HepG2 (cell line): ENCODE results near the gene ZNRF3. TPM values are rescaled to one million over a fixed set of nuclear protein-coding genes. Genes with fewer than 3 reads are reported as not detected.

Experiments used
- ATAD3A ChIP-seq: sonication (generic); formaldehyde crosslinking; IDR thresholded peaks from 2 replicates; pipeline ENCODE4 v1.4.0; 2020; ENCODE audit warnings: missing genetic modification reagents
- CBX2 ChIP-seq, 2 experiments: fragments of 200-600 bp in 1 of 2; sonication (generic); formaldehyde crosslinking in 1 of 2; IDR thresholded peaks; 2 replicates each; pipeline versions ENCODE4 v1.7.0 to v1.8.1; 2018 to 2022; ENCODE audit warnings: low read depth in 2 of 2, low read length in 1 of 2, mild to moderate bottlenecking in 1 of 2, missing genetic modification reagents in 1 of 2
- FOXO1 ChIP-seq: sonication (generic); formaldehyde crosslinking; IDR thresholded peaks from 2 replicates; pipeline ENCODE4 v1.4.0; 2020; ENCODE audit warnings: missing genetic modification reagents
- LCORL ChIP-seq, 2 experiments: fragments of 450-650 bp in 1 of 2; sonication (generic) in 1 of 2; formaldehyde crosslinking in 1 of 2; IDR thresholded peaks; 2 replicates each; pipeline versions ENCODE4 v1.5.0 to v1.6.1; 2017 to 2020; ENCODE audit warnings: antibody characterized with exemption in 1 of 2, missing genetic modification reagents in 1 of 2
- MEF2D ChIP-seq: sonication (generic); formaldehyde crosslinking; IDR thresholded peaks from 2 replicates; pipeline ENCODE4 v1.5.1; 2020; ENCODE audit warnings: mild to moderate bottlenecking, missing genetic modification reagents
- PCBP1 ChIP-seq: fragments of 200-400 bp; formaldehyde crosslinking; IDR thresholded peaks from 2 replicates; pipeline ENCODE4 v1.6.1; 2017; ENCODE audit warnings: mild to moderate bottlenecking, low read depth, low read length, borderline replicate concordance
- POGZ ChIP-seq: sonication (generic); formaldehyde crosslinking; IDR thresholded peaks from 2 replicates; pipeline ENCODE4 v1.4.0; 2020; ENCODE audit warnings: mild to moderate bottlenecking, missing genetic modification reagents
- POLR2A ChIP-seq, 2 experiments: IDR thresholded peaks; 2 replicates each; pipeline ENCODE4 v1.6.1; 2011; ENCODE audit warnings: low read depth in 2 of 2, low read length in 2 of 2, mild to moderate bottlenecking in 1 of 2, moderate library complexity in 1 of 2; ENCODE audit not compliant: insufficient read depth in 1 of 2
- POLR2AphosphoS2 ChIP-seq: IDR thresholded peaks from 2 replicates; pipeline ENCODE4 v1.6.1; 2011; ENCODE audit warnings: low read depth, low read length, improper control_type of control experiment
- RXRB ChIP-seq: IDR thresholded peaks from 2 replicates; pipeline ENCODE4 v1.6.1; 2016; ENCODE audit warnings: borderline replicate concordance, missing genetic modification reagents, missing compliant biosample characterization
- SALL1 ChIP-seq: sonication (generic); formaldehyde crosslinking; IDR thresholded peaks from 2 replicates; pipeline ENCODE4 v1.8.0; 2022; ENCODE audit warnings: mild to moderate bottlenecking, missing genetic modification reagents
- SAP130 ChIP-seq: IDR thresholded peaks from 2 replicates; pipeline ENCODE4 v1.6.1; 2016; ENCODE audit warnings: low read depth
- SMC3 ChIP-seq: IDR thresholded peaks from 2 replicates; pipeline ENCODE4 v1.6.1; 2011; ENCODE audit warnings: low read length, improper control_type of control experiment
- SRY ChIP-seq: sonication (generic); formaldehyde crosslinking; IDR thresholded peaks from 2 replicates; pipeline ENCODE4 v1.8.0; 2022; ENCODE audit warnings: mild to moderate bottlenecking, missing genetic modification reagents
- THRA ChIP-seq: sonication (generic); formaldehyde crosslinking; IDR thresholded peaks from 2 replicates; pipeline ENCODE4 v1.4.0; 2020; ENCODE audit warnings: missing genetic modification reagents, borderline replicate concordance
- ZMYM3 ChIP-seq: sonication (generic); formaldehyde crosslinking; IDR thresholded peaks from 2 replicates; pipeline ENCODE4 v1.5.1; 2020; ENCODE audit warnings: mild to moderate bottlenecking, missing genetic modification reagents
- ZNF138 ChIP-seq: sonication (generic); formaldehyde crosslinking; IDR thresholded peaks from 2 replicates; pipeline ENCODE4 v1.5.0; 2020; ENCODE audit warnings: mild to moderate bottlenecking, low read depth, missing genetic modification reagents
- ZNF230 ChIP-seq: sonication (generic); formaldehyde crosslinking; IDR thresholded peaks from 2 replicates; pipeline ENCODE4 v1.4.0; 2020; ENCODE audit warnings: mild to moderate bottlenecking, missing genetic modification reagents
- ZNF484 ChIP-seq: sonication (generic); formaldehyde crosslinking; IDR thresholded peaks from 2 replicates; pipeline ENCODE4 v1.5.1; 2020; ENCODE audit warnings: mild to moderate bottlenecking, low read depth, missing genetic modification reagents, borderline replicate concordance
- ZNF781 ChIP-seq: sonication (generic); formaldehyde crosslinking; IDR thresholded peaks from 2 replicates; pipeline ENCODE4 v1.5.1; 2020; ENCODE audit warnings: borderline replicate concordance, mild to moderate bottlenecking, missing genetic modification reagents; ENCODE audit errors: not compliant biosample characterization
- ZSCAN12 ChIP-seq: sonication (generic); formaldehyde crosslinking; IDR thresholded peaks from 2 replicates; pipeline ENCODE4 v1.9.0; 2021; ENCODE audit warnings: mild to moderate bottlenecking, missing genetic modification reagents
- polyA plus RNA-seq, 8 experiments: library from polyadenylated mRNA; depleted of rRNA in 3 of 8; stranded (reverse) in 7 of 8; unstranded in 1 of 8; fragments of >200 nt; fragmentation: Illumina TruSeq in 4 of 8; extraction: Trizol in 4 of 8; gene quantifications; 2 replicates each; pipeline versions ENCODE4 v1.2.1 to v1.2.3, GENCODE V29; 2011 to 2016; ENCODE audit warnings: low read depth in 4 of 8, missing spikeins in 1 of 8, mixed read lengths in 1 of 8; ENCODE audit not compliant: insufficient read depth in 1 of 8
- total RNA-seq, 5 experiments: library from RNA; depleted of rRNA; stranded (reverse); fragments of >200 nt; fragmentation: Illumina TruSeq; extraction: Trizol; gene quantifications; 2 replicates each; pipeline ENCODE4 v1.2.3, GENCODE V29; 2016; ENCODE audit warnings: low read depth in 1 of 5
- TF ChIP-seq, protein P1 (sequence below): sonication (generic); formaldehyde crosslinking; IDR thresholded peaks from 2 replicates; pipeline ENCODE4 v1.4.0; 2020; ENCODE audit warnings: missing genetic modification reagents
- TF ChIP-seq, protein P2 (sequence below): sonication (generic); formaldehyde crosslinking; IDR thresholded peaks from 2 replicates; pipeline ENCODE4 v1.4.0; 2020; ENCODE audit warnings: missing genetic modification reagents
- TF ChIP-seq, protein P3 (sequence below): IDR thresholded peaks from 2 replicates; pipeline ENCODE4 v1.6.1; 2018; ENCODE audit warnings: missing genetic modification reagents, mild to moderate bottlenecking, missing compliant biosample characterization
- TF ChIP-seq, protein P4 (sequence below): sonication (generic); formaldehyde crosslinking; conservative IDR thresholded peaks from 2 replicates; pipeline ENCODE4 v1.4.0; 2020; ENCODE audit warnings: missing genetic modification reagents

ZNRF3 gene
- total and polyA plus RNA-seq, 2 of the 13 experiments (the other 11 are each of a cell fraction or from before 2014, with no cell fraction given), result 20.3 to 36.7 TPM

DNA sequence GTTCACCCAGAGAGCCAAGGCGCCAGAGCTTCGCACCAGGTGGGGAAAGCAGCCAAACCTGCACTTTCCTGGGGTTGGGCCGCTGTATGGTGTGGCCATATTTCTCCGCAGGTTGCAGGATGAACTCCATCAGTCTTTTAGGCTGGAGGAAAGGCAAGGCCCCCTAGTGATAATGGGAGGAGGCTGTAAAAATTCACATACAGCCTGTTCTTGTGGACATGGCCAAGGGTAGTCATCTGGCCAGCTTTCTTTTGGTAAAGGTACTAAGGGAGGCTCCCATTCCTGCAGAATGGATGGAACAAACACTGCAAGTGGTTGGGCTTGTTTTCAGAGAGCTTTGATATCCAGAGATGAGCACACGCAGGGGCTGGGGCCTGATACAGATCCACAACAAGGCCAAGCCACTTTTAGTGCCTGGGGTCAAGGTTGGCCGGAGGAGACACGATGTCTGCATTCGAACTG, 148.7 kb downstream of the ZNRF3 start (continued):
- no peak for TF ChIP-seq RXRB (CRISPR knock-in tag)
- TF ChIP-seq, protein P1, sequence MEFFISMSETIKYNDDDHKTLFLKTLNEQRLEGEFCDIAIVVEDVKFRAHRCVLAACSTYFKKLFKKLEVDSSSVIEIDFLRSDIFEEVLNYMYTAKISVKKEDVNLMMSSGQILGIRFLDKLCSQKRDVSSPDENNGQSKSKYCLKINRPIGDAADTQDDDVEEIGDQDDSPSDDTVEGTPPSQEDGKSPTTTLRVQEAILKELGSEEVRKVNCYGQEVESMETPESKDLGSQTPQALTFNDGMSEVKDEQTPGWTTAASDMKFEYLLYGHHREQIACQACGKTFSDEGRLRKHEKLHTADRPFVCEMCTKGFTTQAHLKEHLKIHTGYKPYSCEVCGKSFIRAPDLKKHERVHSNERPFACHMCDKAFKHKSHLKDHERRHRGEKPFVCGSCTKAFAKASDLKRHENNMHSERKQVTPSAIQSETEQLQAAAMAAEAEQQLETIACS (CRISPR knock-in tag), result no peak
- peak; percentile 48; the same call in 1 of the 2 replicates for TF ChIP-seq FOXO1 (CRISPR knock-in tag)
- no peak for TF ChIP-seq SMC3
- TF ChIP-seq LCORL (IDR thresholded peaks at IDR 0.05), result no peak
- no peak for TF ChIP-seq LCORL (CRISPR knock-in tag; IDR thresholded peaks at IDR 0.05)
- no peak for TF ChIP-seq POGZ (CRISPR knock-in tag)
- no peak for TF ChIP-seq THRA
- TF ChIP-seq ZMYM3 (CRISPR knock-in tag), result 0 out of 2 replicates have a peak, but pooled peaks have one; percentile 27
- TF ChIP-seq, protein P2, sequence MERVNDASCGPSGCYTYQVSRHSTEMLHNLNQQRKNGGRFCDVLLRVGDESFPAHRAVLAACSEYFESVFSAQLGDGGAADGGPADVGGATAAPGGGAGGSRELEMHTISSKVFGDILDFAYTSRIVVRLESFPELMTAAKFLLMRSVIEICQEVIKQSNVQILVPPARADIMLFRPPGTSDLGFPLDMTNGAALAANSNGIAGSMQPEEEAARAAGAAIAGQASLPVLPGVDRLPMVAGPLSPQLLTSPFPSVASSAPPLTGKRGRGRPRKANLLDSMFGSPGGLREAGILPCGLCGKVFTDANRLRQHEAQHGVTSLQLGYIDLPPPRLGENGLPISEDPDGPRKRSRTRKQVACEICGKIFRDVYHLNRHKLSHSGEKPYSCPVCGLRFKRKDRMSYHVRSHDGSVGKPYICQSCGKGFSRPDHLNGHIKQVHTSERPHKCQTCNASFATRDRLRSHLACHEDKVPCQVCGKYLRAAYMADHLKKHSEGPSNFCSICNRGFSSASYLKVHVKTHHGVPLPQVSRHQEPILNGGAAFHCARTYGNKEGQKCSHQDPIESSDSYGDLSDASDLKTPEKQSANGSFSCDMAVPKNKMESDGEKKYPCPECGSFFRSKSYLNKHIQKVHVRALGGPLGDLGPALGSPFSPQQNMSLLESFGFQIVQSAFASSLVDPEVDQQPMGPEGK (CRISPR knock-in tag), result no peak
- TF ChIP-seq POLR2AphosphoS2, result no peak
- no peak for TF ChIP-seq CBX2 (IDR thresholded peaks at IDR 0.05; ENCODE audit: low read depth, low read length)
- TF ChIP-seq CBX2 (CRISPR knock-in tag; IDR thresholded peaks at IDR 0.05; ENCODE audit: low read depth), result no peak
- no peak for TF ChIP-seq ZNF138 (CRISPR knock-in tag)
- no peak for TF ChIP-seq ZNF230 (CRISPR knock-in tag)
- no peak for TF ChIP-seq PCBP1
- TF ChIP-seq ZSCAN12, result no peak
- TF ChIP-seq MEF2D (CRISPR knock-in tag), result no peak
- no peak for TF ChIP-seq ATAD3A (CRISPR knock-in tag)
- no peak for TF ChIP-seq ZNF484 (CRISPR knock-in tag)
- 0 out of 4 replicates have a peak, but pooled peaks of 1 of the 2 experiments have one; percentile 6 for TF ChIP-seq POLR2A (IDR thresholded peaks at IDR 0.05; ENCODE audit: insufficient read depth in 1 of 2, low read depth in 2 of 2, low read length in 2 of 2)
- TF ChIP-seq SAP130 (CRISPR knock-in tag), result peak; percentile 13; the same call in 1 of the 2 replicates
- TF ChIP-seq, protein P3, sequence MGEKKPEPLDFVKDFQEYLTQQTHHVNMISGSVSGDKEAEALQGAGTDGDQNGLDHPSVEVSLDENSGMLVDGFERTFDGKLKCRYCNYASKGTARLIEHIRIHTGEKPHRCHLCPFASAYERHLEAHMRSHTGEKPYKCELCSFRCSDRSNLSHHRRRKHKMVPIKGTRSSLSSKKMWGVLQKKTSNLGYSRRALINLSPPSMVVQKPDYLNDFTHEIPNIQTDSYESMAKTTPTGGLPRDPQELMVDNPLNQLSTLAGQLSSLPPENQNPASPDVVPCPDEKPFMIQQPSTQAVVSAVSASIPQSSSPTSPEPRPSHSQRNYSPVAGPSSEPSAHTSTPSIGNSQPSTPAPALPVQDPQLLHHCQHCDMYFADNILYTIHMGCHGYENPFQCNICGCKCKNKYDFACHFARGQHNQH (CRISPR knock-in tag), result no peak
- no peak for TF ChIP-seq ZNF781
- no peak for TF ChIP-seq SRY (CRISPR knock-in tag)
- TF ChIP-seq, protein P4, sequence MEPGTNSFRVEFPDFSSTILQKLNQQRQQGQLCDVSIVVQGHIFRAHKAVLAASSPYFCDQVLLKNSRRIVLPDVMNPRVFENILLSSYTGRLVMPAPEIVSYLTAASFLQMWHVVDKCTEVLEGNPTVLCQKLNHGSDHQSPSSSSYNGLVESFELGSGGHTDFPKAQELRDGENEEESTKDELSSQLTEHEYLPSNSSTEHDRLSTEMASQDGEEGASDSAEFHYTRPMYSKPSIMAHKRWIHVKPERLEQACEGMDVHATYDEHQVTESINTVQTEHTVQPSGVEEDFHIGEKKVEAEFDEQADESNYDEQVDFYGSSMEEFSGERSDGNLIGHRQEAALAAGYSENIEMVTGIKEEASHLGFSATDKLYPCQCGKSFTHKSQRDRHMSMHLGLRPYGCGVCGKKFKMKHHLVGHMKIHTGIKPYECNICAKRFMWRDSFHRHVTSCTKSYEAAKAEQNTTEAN, result no peak
- TF ChIP-seq SALL1 (CRISPR knock-in tag), result peak; percentile 68
